Left lung (tissue), 10 donors: Measurements from ENCODE around the gene SH3PXD2A. TPM values are rescaled to one million over a fixed set of nuclear protein-coding genes. Genes with fewer than 3 reads are reported as not detected.
A peak's percentile ranks its signal among the peaks of the same experiment; 100 is the strongest.
"Not testable (repeated sequence)": the region's sequence is repeated elsewhere in the genome, so short reads cannot be mapped to it uniquely, and the experiment has no call there.

Experiments
- ATAC-seq: fragments of 200-7000 bp; cut with Tn5 transposase; one replicate; pipeline ENCODE4 v1.9.1; 2020; ENCODE audit warnings: moderate library complexity
- DNase-seq, 4 donors: peaks; one replicate each; pipeline ENCODE4 v3.0.0-alpha.2; 2013 to 2020
- H3K27ac ChIP-seq, 2 donors: fragments of 200-600 bp; sonication (generic) in 1 of 2; one replicate each; pipeline versions ENCODE4 v1.5.0 to v1.8.0; 2020 to 2021
- H3K27me3 ChIP-seq, 2 donors: fragments of 200-600 bp; sonication (generic) in 1 of 2; one replicate each; pipeline versions ENCODE4 v1.5.0 to v1.8.0; 2020 to 2021
- H3K36me3 ChIP-seq, 2 donors: fragments of 200-600 bp; sonication (generic) in 1 of 2; one replicate each; pipeline versions ENCODE4 v1.5.0 to v1.8.0; 2020 to 2021
- H3K4me1 ChIP-seq, 2 donors: fragments of 200-600 bp; one replicate each; pipeline ENCODE4 v1.8.0; 2021
- H3K4me3 ChIP-seq, 2 donors: fragments of 200-600 bp; sonication (generic) in 1 of 2; one replicate each; pipeline versions ENCODE4 v1.5.0 to v1.8.0; 2020 to 2021; ENCODE audit warnings: mild to moderate bottlenecking in 1 of 2
- H3K9me3 ChIP-seq, 2 donors: fragments of 200-600 bp; sonication (generic) in 1 of 2; one replicate each; pipeline versions ENCODE4 v1.5.0 to v1.8.0; 2020 to 2021
- CTCF ChIP-seq, 2 donors: fragments of 200-600 bp; sonication (generic) in 1 of 2; IDR thresholded peaks; one replicate each; pipeline versions ENCODE4 v1.5.0 to v1.8.0; 2021; ENCODE audit warnings: antibody characterized with exemption in 2 of 2
- intact Hi-C, 2 donors: fragments of 100-400 bp; cut with DNase I; formaldehyde crosslinking; loops; one replicate each; pipeline versions ENCODE4 v1.11.2 to v1.14.2; 2022
- polyA plus RNA-seq, 6 donors: library from polyadenylated mRNA; unstranded; fragments of 120-200 nt; gene quantifications; one replicate each; pipeline ENCODE4 v1.2.1, GENCODE V29; 2013; ENCODE audit not compliant: insufficient read length in 6 of 6
- total RNA-seq, 2 donors: library from RNA; stranded (reverse); fragmentation: NEBNext Ultra II Directional; extraction: Animal tissue kit (Norgen Biotek cat#: 25700); gene quantifications; one replicate each; pipeline ENCODE4 v1.2.1, GENCODE V29; 2021
- donor health status: DM: no; HTN: yes; CAD: no.
- donor health status: DM: no; HTN: no; CAD: no.

SH3PXD2A gene
- total and polyA plus RNA-seq, 8 donors = 44.8 to 117 (median 91.7) TPM

GRCh38 chr10:103761075-103761920, 94.1 kb downstream of the SH3PXD2A start:
- Histone ChIP-seq H3K36me3 (no peaks in the 10 kb centered on the region), H3K27ac (no peak overlapping the region), H3K4me1 (peaks cover 39 to 94% of the 10 kb centered on the region in 2 donors), H3K9me3 (no peaks in the 10 kb centered on the region), H3K27me3 (no peaks in the 10 kb centered on the region), H3K4me3 (no peak overlapping the region)
- ATAC-seq (peak; percentile 67), DNase-seq (no peak)
- intact Hi-C loops = no loop called here
- no peak for TF ChIP-seq CTCF (IDR thresholded peaks at IDR 0.05)

- ATAC-seq, H3K9me3 ChIP-seq, intact Hi-C loops, H3K36me3 ChIP-seq, H3K27me3 ChIP-seq, H3K4me3 ChIP-seq, DNase-seq: not testable (repeated sequence)
- peaks cover 39 to 87% of the 10 kb centered on the region in 2 donors for H3K4me1 ChIP-seq
- H3K27ac ChIP-seq = peak overlapping the region; percentile 51 to 72
Measured at GRCh38 chr10:103760233-103760632, 95.1 kb downstream of the SH3PXD2A start.

GRCh38 chr10:103759100-103759781, 96.1 kb downstream of the SH3PXD2A start:
- H3K36me3 ChIP-seq = no peaks in the 10 kb centered on the region
- no peak overlapping the region for H3K4me3 ChIP-seq
- peak in 1 of 4 donors; percentile 53 for DNase-seq
- no peak for TF ChIP-seq CTCF (IDR thresholded peaks at IDR 0.05)
- peak overlapping the region; percentile 51 to 72 for H3K27ac ChIP-seq
- H3K9me3 ChIP-seq = no peaks in the 10 kb centered on the region
- no peaks in the 10 kb centered on the region for H3K27me3 ChIP-seq
- intact Hi-C loops = no loop called here
- ATAC-seq = peak; percentile 34
- H3K4me1 ChIP-seq = peaks cover 39 to 77% of the 10 kb centered on the region in 2 donors

GRCh38 chr10:103758294-103758681, 97.1 kb downstream of the SH3PXD2A start:
- DNase-seq = no peak
- ATAC-seq = no peak
- no peaks in the 10 kb centered on the region for H3K27me3 ChIP-seq
- intact Hi-C loops = no loop called here
- H3K36me3 ChIP-seq = no peaks in the 10 kb centered on the region
- H3K4me1 ChIP-seq = peaks cover 37 to 67% of the 10 kb centered on the region in 2 donors
- no peaks in the 10 kb centered on the region for H3K9me3 ChIP-seq
- no peak overlapping the region for H3K4me3 ChIP-seq
- no peak for TF ChIP-seq CTCF (IDR thresholded peaks at IDR 0.05)
- peak overlapping the region; percentile 51 to 72 for H3K27ac ChIP-seq

GRCh38 chr10:103757531-103758293, 97.7 kb downstream of the SH3PXD2A start:
- Histone ChIP-seq H3K4me1 (peaks cover 36 to 64% of the 10 kb centered on the region in 2 donors), H3K27me3 (no peaks in the 10 kb centered on the region), H3K9me3 (peaks cover 0 to 1% of the 10 kb centered on the region in 2 donors), H3K36me3 (no peaks in the 10 kb centered on the region), H3K27ac (peak overlapping the region; percentile 51 to 72), H3K4me3 (no peak overlapping the region)
- ATAC-seq (peak; percentile 62), DNase-seq (peak in 3 of 4 donors; percentile 65 to 87 (median 70))
- intact Hi-C loops = no loop called here
- no peak for TF ChIP-seq CTCF (IDR thresholded peaks at IDR 0.05)
